Tibial nerve (tissue), 4 donors: Measurements from ENCODE around the gene IMMP1L.

Source experiments
- EP300 ChIP-seq, 2 donors: sonication (generic); formaldehyde crosslinking; IDR thresholded peaks; one replicate each; pipeline ENCODE4 v1.6.1; 2017; ENCODE audit warnings: antibody characterized with exemption in 2 of 2, mild to moderate bottlenecking in 1 of 2
- POLR2A ChIP-seq, 2 donors: fragments of 450-650 bp; IDR thresholded peaks; one replicate each; pipeline ENCODE4 v1.6.1; 2017; ENCODE audit warnings: antibody characterized with exemption in 2 of 2, mild to moderate bottlenecking in 2 of 2, moderate library complexity in 2 of 2
- TF ChIP-seq, protein P1 (sequence below), 5 experiments: fragments of 200-600 bp in 3 of 5; fragments of 450-650 bp in 2 of 5; sonication (generic) in 3 of 5; IDR thresholded peaks; one replicate each; pipeline ENCODE4 v1.5.1; 2016 to 2019; ENCODE audit warnings: antibody characterized with exemption in 5 of 5, mild to moderate bottlenecking in 3 of 5, moderate library complexity in 2 of 5

GRCh38 chr11:31487848-31488247 is 21.6 kb downstream of the IMMP1L start:
- TF ChIP-seq POLR2A (IDR thresholded peaks at IDR 0.05) = no peak
- TF ChIP-seq, protein P1, sequence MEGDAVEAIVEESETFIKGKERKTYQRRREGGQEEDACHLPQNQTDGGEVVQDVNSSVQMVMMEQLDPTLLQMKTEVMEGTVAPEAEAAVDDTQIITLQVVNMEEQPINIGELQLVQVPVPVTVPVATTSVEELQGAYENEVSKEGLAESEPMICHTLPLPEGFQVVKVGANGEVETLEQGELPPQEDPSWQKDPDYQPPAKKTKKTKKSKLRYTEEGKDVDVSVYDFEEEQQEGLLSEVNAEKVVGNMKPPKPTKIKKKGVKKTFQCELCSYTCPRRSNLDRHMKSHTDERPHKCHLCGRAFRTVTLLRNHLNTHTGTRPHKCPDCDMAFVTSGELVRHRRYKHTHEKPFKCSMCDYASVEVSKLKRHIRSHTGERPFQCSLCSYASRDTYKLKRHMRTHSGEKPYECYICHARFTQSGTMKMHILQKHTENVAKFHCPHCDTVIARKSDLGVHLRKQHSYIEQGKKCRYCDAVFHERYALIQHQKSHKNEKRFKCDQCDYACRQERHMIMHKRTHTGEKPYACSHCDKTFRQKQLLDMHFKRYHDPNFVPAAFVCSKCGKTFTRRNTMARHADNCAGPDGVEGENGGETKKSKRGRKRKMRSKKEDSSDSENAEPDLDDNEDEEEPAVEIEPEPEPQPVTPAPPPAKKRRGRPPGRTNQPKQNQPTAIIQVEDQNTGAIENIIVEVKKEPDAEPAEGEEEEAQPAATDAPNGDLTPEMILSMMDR (IDR thresholded peaks at IDR 0.05) = no peak
- TF ChIP-seq EP300 (IDR thresholded peaks at IDR 0.05) = no peak
